CD14-positive monocyte (primary cell): ENCODE data around the gene EIF2AK2. TPM values are rescaled to one million over a fixed set of nuclear protein-coding genes. Genes with fewer than 3 reads are reported as not detected.

Source experiments
- DNase-seq, 3 donors: peaks; one replicate each; pipeline ENCODE4 v3.0.0-alpha.2; 2011 to 2022
- H2AFZ ChIP-seq: 2 replicates; pipeline ENCODE4 v1.6.0; 2012; ENCODE audit warnings: mild to moderate bottlenecking, low read depth, low read length, inconsistent platforms; ENCODE audit not compliant: insufficient read depth, poor library complexity, severe bottlenecking
- H3K27ac ChIP-seq, 2 donors: 1 replicate in 1 of 2; 2 replicates in 1 of 2; pipeline ENCODE4 v1.5.1; 2012 to 2013; ENCODE audit warnings: low read length in 2 of 2, control low read depth in 1 of 2, inconsistent platforms in 1 of 2, low read depth in 1 of 2, mild to moderate bottlenecking in 1 of 2
- H3K27me3 ChIP-seq, 2 donors: one replicate each; pipeline versions ENCODE4 v1.6.0 to v1.6.1; 2011 to 2013; ENCODE audit warnings: low read length in 2 of 2; ENCODE audit not compliant: control insufficient read depth in 2 of 2, insufficient read depth in 2 of 2
- H3K36me3 ChIP-seq, 2 donors: replicated peaks in 1 of 2; 1 replicate in 1 of 2; 2 replicates in 1 of 2; pipeline versions ENCODE4 v1.5.1 to v1.6.1; 2012 to 2013; ENCODE audit warnings: low read length in 2 of 2, control low read depth in 1 of 2, inconsistent platforms in 1 of 2, mild to moderate bottlenecking in 1 of 2; ENCODE audit not compliant: insufficient read depth in 2 of 2, control insufficient read depth in 1 of 2
- H3K4me1 ChIP-seq, 2 donors: 1 replicate in 1 of 2; 2 replicates in 1 of 2; pipeline versions ENCODE4 v1.5.1 to v1.6.1; 2012 to 2013; ENCODE audit warnings: low read length in 2 of 2, control low read depth in 1 of 2, inconsistent platforms in 1 of 2, mild to moderate bottlenecking in 1 of 2, moderate library complexity in 1 of 2; ENCODE audit not compliant: insufficient read depth in 2 of 2, control insufficient read depth in 1 of 2
- H3K4me2 ChIP-seq: replicated peaks from 2 replicates; pipeline ENCODE3; 2012; ENCODE audit warnings: low read length, moderate library complexity, mild to moderate bottlenecking; ENCODE audit not compliant: poor library complexity, severe bottlenecking; ENCODE audit errors: extremely low read depth
- H3K4me3 ChIP-seq, 3 experiments: fragments of 200-600 bp in 1 of 3; sonication (generic) in 1 of 3; replicated peaks in 1 of 3; 1 replicate in 2 of 3; 2 replicates in 1 of 3; pipeline ENCODE4 v1.5.1; 2011 to 2013; ENCODE audit warnings: low read length in 3 of 3, mild to moderate bottlenecking in 3 of 3, control low read depth in 2 of 3, low read depth in 2 of 3, inconsistent platforms in 1 of 3, moderate library complexity in 1 of 3
- H3K79me2 ChIP-seq: 2 replicates; pipeline ENCODE4 v1.6.0; 2012; ENCODE audit warnings: mild to moderate bottlenecking, control low read depth, inconsistent platforms, low read length, moderate library complexity; ENCODE audit not compliant: insufficient read depth
- H3K9ac ChIP-seq: 2 replicates; pipeline ENCODE4 v1.6.0; 2017; ENCODE audit warnings: low read length, mild to moderate bottlenecking; ENCODE audit not compliant: insufficient read depth, poor library complexity, severe bottlenecking
- H3K9me3 ChIP-seq, 2 donors: replicated peaks in 1 of 2; 1 replicate in 1 of 2; 2 replicates in 1 of 2; pipeline versions ENCODE4 v1.5.1 to v1.6.1; 2012 to 2013; ENCODE audit warnings: low read length in 2 of 2, control low read depth in 1 of 2; ENCODE audit not compliant: control insufficient read depth in 1 of 2, insufficient read depth in 1 of 2
- H4K20me1 ChIP-seq: 2 replicates; pipeline ENCODE4 v1.6.0; 2012; ENCODE audit warnings: mild to moderate bottlenecking, low read length, control low read depth, moderate library complexity; ENCODE audit not compliant: insufficient read depth
- H3K27ac Mint-ChIP-seq, 7 donors: one replicate each; pipeline ENCODE4 v1.8.0; 2020; ENCODE audit warnings: mild to moderate bottlenecking in 7 of 7, mixed read lengths in 7 of 7, moderate library complexity in 6 of 7, inconsistent platforms in 2 of 7
- H3K27me3 Mint-ChIP-seq, 3 donors: one replicate each; pipeline ENCODE4 v1.8.0; 2021 to 2022; ENCODE audit warnings: low read depth in 3 of 3, mild to moderate bottlenecking in 3 of 3, mixed read lengths in 3 of 3, moderate library complexity in 3 of 3, inconsistent platforms in 1 of 3
- H3K36me3 Mint-ChIP-seq, 2 donors: one replicate each; pipeline ENCODE4 v1.8.0; 2020; ENCODE audit warnings: mixed read lengths in 2 of 2, inconsistent platforms in 1 of 2, mild to moderate bottlenecking in 1 of 2
- H3K4me1 Mint-ChIP-seq: one replicate; pipeline ENCODE4 v1.8.0; 2020; ENCODE audit warnings: mild to moderate bottlenecking, mixed read lengths
- H3K4me3 Mint-ChIP-seq, 2 donors: one replicate each; pipeline ENCODE4 v1.8.0; 2020; ENCODE audit warnings: mild to moderate bottlenecking in 2 of 2, mixed read lengths in 2 of 2, moderate library complexity in 1 of 2
- H3K9me3 Mint-ChIP-seq, 7 donors: one replicate each; pipeline ENCODE4 v1.8.0; 2020 to 2022; ENCODE audit warnings: mixed read lengths in 7 of 7, mild to moderate bottlenecking in 6 of 7, moderate library complexity in 6 of 7, inconsistent platforms in 2 of 7
- CTCF ChIP-seq: fragments of 200-600 bp; IDR thresholded peaks from one replicate; pipeline ENCODE4 v1.8.0; 2022; ENCODE audit warnings: antibody characterized with exemption, mild to moderate bottlenecking
- WGBS: methylation state at CpG from one replicate; pipeline ENCODE4 v1.1.5; 2013; ENCODE audit warnings: missing lambda C conversion rate; ENCODE audit not compliant: insufficient coverage; 5-methylcytosine and 5-hydroxymethylcytosine counted together
- intact Hi-C, 2 donors: fragments of 100-400 bp; cut with micrococcal nuclease; formaldehyde crosslinking; loops; one replicate each; pipeline versions ENCODE4 v1.15.0 to v1.15.1; 2023
- polyA plus RNA-seq, 3 donors: library from polyadenylated mRNA; depleted of rRNA in 1 of 3; unstranded in 2 of 3; stranded (reverse) in 1 of 3; fragments of 300-500 nt in 2 of 3; fragments of >200 nt in 1 of 3; fragmentation: Illumina TruSeq in 2 of 3; gene quantifications; 1 replicate in 2 of 3; 2 replicates in 1 of 3; pipeline ENCODE4 v1.2.3, GENCODE V29; 2012 to 2021

The EIF2AK2 gene
- polyA plus RNA-seq, 3 donors: 7.9 to 23.4 (median 17.6) TPM

GRCh38 chr2:37100054-37100453 is 56.7 kb downstream of the EIF2AK2 start:
- H3K4me3 Mint-ChIP-seq: no peak overlapping the region
- Histone ChIP-seq H3K4me2 (no peak overlapping the region), H3K27ac (no peak overlapping the region), H3K4me1 (no peaks in the 10 kb centered on the region), H3K79me2 (no peaks in the 10 kb centered on the region), H3K27me3 (no peaks in the 10 kb centered on the region), H2AFZ (no peak overlapping the region), H4K20me1 (no peaks in the 10 kb centered on the region), H3K9ac (no peak overlapping the region), H3K36me3 (peaks cover 58 to 88% of the 10 kb centered on the region in 2 donors), H3K9me3 (no peaks in the 10 kb centered on the region), H3K4me3 (no peak overlapping the region)
- peaks cover 62 to 78% of the 10 kb centered on the region in 2 donors for H3K36me3 Mint-ChIP-seq
- no peak for DNase-seq
- WGBS: 63% methylated on average over 1 of the region's 1 CpG
- peak overlapping the region in 1 of 7 donors; percentile 65 for H3K27ac Mint-ChIP-seq
- no peaks in the 10 kb centered on the region for H3K9me3 Mint-ChIP-seq
- intact Hi-C loops: no loop called here
- H3K27me3 Mint-ChIP-seq: no peaks in the 10 kb centered on the region
- H3K4me1 Mint-ChIP-seq: no peaks in the 10 kb centered on the region
- no peak for TF ChIP-seq CTCF

GRCh38 chr2:37098416-37099118 is 58.2 kb downstream of the EIF2AK2 start:
- H3K36me3 Mint-ChIP-seq: peaks cover 66 to 81% of the 10 kb centered on the region in 2 donors

More at GRCh38 chr2:37098416-37099118, 58.2 kb downstream of the EIF2AK2 start:
- intact Hi-C loops: no loop called here
- H3K4me1 Mint-ChIP-seq: no peaks in the 10 kb centered on the region
- H3K27me3 Mint-ChIP-seq: no peaks in the 10 kb centered on the region
- no peak overlapping the region for H2AFZ ChIP-seq
- H3K27ac ChIP-seq: no peak overlapping the region
- H4K20me1 ChIP-seq: no peaks in the 10 kb centered on the region
- no peak overlapping the region for H3K27ac Mint-ChIP-seq
- H3K9me3 ChIP-seq: no peaks in the 10 kb centered on the region
- H3K36me3 ChIP-seq: peaks cover 68 to 90% of the 10 kb centered on the region in 2 donors
- H3K4me3 Mint-ChIP-seq: no peak overlapping the region
- 100% methylated on average over 3 of the region's 4 CpGs for WGBS
- DNase-seq: no peak
- H3K79me2 ChIP-seq: no peaks in the 10 kb centered on the region
- H3K9ac ChIP-seq: no peak overlapping the region
- TF ChIP-seq CTCF: no peak
- H3K4me2 ChIP-seq: no peak overlapping the region
- H3K4me1 ChIP-seq: no peaks in the 10 kb centered on the region
- H3K4me3 ChIP-seq: no peak overlapping the region
- no peaks in the 10 kb centered on the region for H3K9me3 Mint-ChIP-seq
- no peaks in the 10 kb centered on the region for H3K27me3 ChIP-seq
